K562 (cell line): ENCODE measurements around the gene DSTYK. TPM values are rescaled to one million over a fixed set of nuclear protein-coding genes. Genes with fewer than 3 reads are reported as not detected.

Source experiments
- EHMT2 ChIP-seq: fragments of 450-650 bp; IDR thresholded peaks from 2 replicates; pipeline ENCODE4 v1.6.1; 2018; ENCODE audit warnings: antibody characterized with exemption
- FOXA3 ChIP-seq, 2 experiments: fragments of 450-650 bp in 1 of 2; sonication (generic) in 1 of 2; formaldehyde crosslinking; IDR thresholded peaks in 1 of 2; conservative IDR thresholded peaks in 1 of 2; 2 replicates each; pipeline versions ENCODE4 v1.4.0 to v1.8.0; 2020 to 2022; ENCODE audit warnings: mild to moderate bottlenecking in 2 of 2, missing genetic modification reagents in 1 of 2
- HEY1 ChIP-seq: fragments of 250-450 bp; sonication (Bioruptor Pico); IDR thresholded peaks from 2 replicates; pipeline ENCODE4 v1.5.0; 2020; ENCODE audit warnings: mild to moderate bottlenecking, moderate library complexity, borderline replicate concordance
- KLF10 ChIP-seq: fragments of 250-450 bp; sonication (Bioruptor Pico); IDR thresholded peaks from 2 replicates; pipeline ENCODE4 v1.6.1; 2021; ENCODE audit warnings: matching md5 sums
- LEF1 ChIP-seq: fragments of 450-650 bp; IDR thresholded peaks from 2 replicates; pipeline ENCODE4 v1.6.1; 2016; ENCODE audit warnings: mild to moderate bottlenecking
- MCM3 ChIP-seq: fragments of 450-650 bp; IDR thresholded peaks from 2 replicates; pipeline ENCODE4 v1.6.1; 2016
- MEF2D ChIP-seq: conservative IDR thresholded peaks from 2 replicates; pipeline ENCODE4 v1.6.1; 2016; ENCODE audit warnings: low read depth, missing genetic modification characterization, missing compliant biosample characterization
- MXD1 ChIP-seq: fragments of 250-450 bp; sonication (Bioruptor Pico); IDR thresholded peaks from 2 replicates; pipeline ENCODE4 v1.8.0; 2021; ENCODE audit warnings: borderline replicate concordance, mild to moderate bottlenecking, moderate library complexity; ENCODE audit not compliant: poor library complexity, severe bottlenecking
- NONO ChIP-seq, 2 experiments: fragments of 200-400 bp in 1 of 2; fragments of 450-650 bp in 1 of 2; formaldehyde crosslinking in 1 of 2; IDR thresholded peaks; 2 replicates each; pipeline ENCODE4 v1.6.1; 2017; ENCODE audit warnings: low read depth in 2 of 2, mild to moderate bottlenecking in 2 of 2, moderate library complexity in 2 of 2, low read length in 1 of 2
- OTX1 ChIP-seq: fragments of 450-650 bp; formaldehyde crosslinking; IDR thresholded peaks from 2 replicates; pipeline ENCODE4 v1.4.0; 2022; ENCODE audit warnings: mild to moderate bottlenecking
- PHB2 ChIP-seq: fragments of 450-650 bp; IDR thresholded peaks from 2 replicates; pipeline ENCODE4 v1.6.1; 2017; ENCODE audit warnings: low read depth
- PRPF4 ChIP-seq: fragments of 200-400 bp; formaldehyde crosslinking; IDR thresholded peaks from one replicate; pipeline ENCODE4 v1.6.1; 2017; ENCODE audit warnings: low read length, low read depth, mild to moderate bottlenecking; ENCODE audit not compliant: insufficient read depth, poor library complexity, severe bottlenecking
- RBM17 ChIP-seq: fragments of 200-400 bp; formaldehyde crosslinking; IDR thresholded peaks from 2 replicates; pipeline ENCODE4 v1.6.1; 2017; ENCODE audit warnings: low read depth, mild to moderate bottlenecking, low read length, borderline replicate concordance
- SPI1 ChIP-seq: IDR thresholded peaks from 2 replicates; pipeline ENCODE4 v1.6.1; 2011; ENCODE audit warnings: low read depth, low read length, control low read depth, borderline replicate concordance
- STAG1 ChIP-seq: sonication (generic); formaldehyde crosslinking; IDR thresholded peaks from 2 replicates; pipeline ENCODE4 v1.5.0; 2020; ENCODE audit warnings: missing genetic modification reagents, borderline replicate concordance
- TEAD2 ChIP-seq: fragments of 450-650 bp; IDR thresholded peaks from 2 replicates; pipeline ENCODE4 v1.6.1; 2016; ENCODE audit warnings: missing genetic modification characterization, control low read depth, missing compliant biosample characterization
- ZEB2 ChIP-seq: fragments of 450-650 bp; IDR thresholded peaks from 2 replicates; pipeline ENCODE4 v1.6.1; 2016
- ZHX1 ChIP-seq: fragments of 150-350 bp; conservative IDR thresholded peaks from 2 replicates; pipeline ENCODE4 v1.6.1; 2014; ENCODE audit warnings: low read length
- ZKSCAN1 ChIP-seq: fragments of 150-350 bp; IDR thresholded peaks from 2 replicates; pipeline ENCODE4 v1.6.1; 2016; ENCODE audit warnings: low read depth, low read length
- ZNF217 ChIP-seq: sonication (generic); formaldehyde crosslinking; IDR thresholded peaks from 2 replicates; pipeline ENCODE4 v1.8.0; 2022; ENCODE audit warnings: mild to moderate bottlenecking, missing genetic modification reagents
- ZNF57 ChIP-seq: fragments of 450-650 bp; formaldehyde crosslinking; IDR thresholded peaks from 2 replicates; pipeline ENCODE4 v1.4.0; 2020; ENCODE audit warnings: mild to moderate bottlenecking, moderate library complexity
- polyA plus RNA-seq, 8 experiments: library from polyadenylated mRNA; depleted of rRNA in 4 of 8; stranded (reverse) in 5 of 8; unstranded in 3 of 8; fragments of >200 nt; fragmentation: Nextera tagmentation in 2 of 8; fragmentation: Illumina TruSeq in 1 of 8; extraction: Ambion mirVana in 2 of 8; extraction: Trizol in 1 of 8; gene quantifications; 2 replicates each; pipeline versions ENCODE4 v1.2.1 to v1.2.3, GENCODE V29; 2011 to 2014; ENCODE audit warnings: inconsistent platforms in 1 of 8, missing spikeins in 1 of 8
- total RNA-seq, 7 experiments: library from RNA; depleted of rRNA in 6 of 7; stranded (reverse); fragments of >200 nt in 6 of 7; fragmentation: Illumina TruSeq in 2 of 7; extraction: Trizol in 2 of 7; gene quantifications; 2 replicates each; pipeline versions ENCODE4 v1.2.1 to v1.2.3, GENCODE V29; 2011 to 2021; ENCODE audit warnings: low replicate concordance in 1 of 7
- TF ChIP-seq, protein P1 (sequence below): fragments of 250-450 bp; sonication (Bioruptor Pico); IDR thresholded peaks from 2 replicates; pipeline ENCODE4 v1.5.0; 2021; ENCODE audit warnings: mild to moderate bottlenecking, borderline replicate concordance
- TF ChIP-seq, protein P2 (sequence below): fragments of 450-650 bp; IDR thresholded peaks from 2 replicates; pipeline ENCODE4 v1.6.1; 2017; ENCODE audit warnings: mild to moderate bottlenecking, moderate library complexity

The DSTYK gene
- total and polyA plus RNA-seq, 9 of the 15 experiments (the other 6 are each of a cell fraction or from before 2014, with no cell fraction given), result 4.2 to 7.1 (median 6.2) TPM

- TF ChIP-seq ZKSCAN1, result no peak
- no peak for TF ChIP-seq MXD1 (CRISPR knock-in tag)
- TF ChIP-seq EHMT2, result no peak
- no peak for TF ChIP-seq PRPF4
- TF ChIP-seq LEF1, result no peak
- TF ChIP-seq TEAD2 (tag), result peak; percentile 64; the same call in 1 of the 2 replicates
- TF ChIP-seq NONO (IDR thresholded peaks at IDR 0.05; ENCODE audit: low read depth in 2 of 2, low read length in 1 of 2), result no peak
- TF ChIP-seq, protein P1, sequence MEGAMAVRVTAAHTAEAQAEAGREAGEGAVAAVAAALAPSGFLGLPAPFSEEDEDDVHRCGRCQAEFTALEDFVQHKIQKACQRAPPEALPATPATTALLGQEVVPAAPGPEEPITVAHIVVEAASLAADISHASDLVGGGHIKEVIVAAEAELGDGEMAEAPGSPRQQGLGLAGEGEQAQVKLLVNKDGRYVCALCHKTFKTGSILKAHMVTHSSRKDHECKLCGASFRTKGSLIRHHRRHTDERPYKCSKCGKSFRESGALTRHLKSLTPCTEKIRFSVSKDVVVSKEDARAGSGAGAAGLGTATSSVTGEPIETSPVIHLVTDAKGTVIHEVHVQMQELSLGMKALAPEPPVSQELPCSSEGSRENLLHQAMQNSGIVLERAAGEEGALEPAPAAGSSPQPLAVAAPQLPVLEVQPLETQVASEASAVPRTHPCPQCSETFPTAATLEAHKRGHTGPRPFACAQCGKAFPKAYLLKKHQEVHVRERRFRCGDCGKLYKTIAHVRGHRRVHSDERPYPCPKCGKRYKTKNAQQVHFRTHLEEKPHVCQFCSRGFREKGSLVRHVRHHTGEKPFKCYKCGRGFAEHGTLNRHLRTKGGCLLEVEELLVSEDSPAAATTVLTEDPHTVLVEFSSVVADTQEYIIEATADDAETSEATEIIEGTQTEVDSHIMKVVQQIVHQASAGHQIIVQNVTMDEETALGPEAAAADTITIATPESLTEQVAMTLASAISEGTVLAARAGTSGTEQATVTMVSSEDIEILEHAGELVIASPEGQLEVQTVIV, result no peak
- no peak for TF ChIP-seq MCM3
- no peak for TF ChIP-seq FOXA3 (CRISPR knock-in tag; conservative IDR thresholded peaks at IDR 0.05 in 1 of 2, IDR thresholded peaks at IDR 0.05 in 1 of 2)
- TF ChIP-seq ZHX1, result no peak
- no peak for TF ChIP-seq HEY1
- TF ChIP-seq, protein P2, sequence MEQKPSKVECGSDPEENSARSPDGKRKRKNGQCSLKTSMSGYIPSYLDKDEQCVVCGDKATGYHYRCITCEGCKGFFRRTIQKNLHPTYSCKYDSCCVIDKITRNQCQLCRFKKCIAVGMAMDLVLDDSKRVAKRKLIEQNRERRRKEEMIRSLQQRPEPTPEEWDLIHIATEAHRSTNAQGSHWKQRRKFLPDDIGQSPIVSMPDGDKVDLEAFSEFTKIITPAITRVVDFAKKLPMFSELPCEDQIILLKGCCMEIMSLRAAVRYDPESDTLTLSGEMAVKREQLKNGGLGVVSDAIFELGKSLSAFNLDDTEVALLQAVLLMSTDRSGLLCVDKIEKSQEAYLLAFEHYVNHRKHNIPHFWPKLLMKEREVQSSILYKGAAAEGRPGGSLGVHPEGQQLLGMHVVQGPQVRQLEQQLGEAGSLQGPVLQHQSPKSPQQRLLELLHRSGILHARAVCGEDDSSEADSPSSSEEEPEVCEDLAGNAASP, result no peak
- TF ChIP-seq STAG1 (CRISPR knock-in tag), result no peak
- no peak for TF ChIP-seq ZNF217 (CRISPR knock-in tag)
- TF ChIP-seq PHB2, result no peak
- peak; percentile 46; the same call in 1 of the 2 replicates for TF ChIP-seq ZEB2
- TF ChIP-seq ZNF57 (CRISPR knock-in tag), result no peak
- TF ChIP-seq OTX1 (CRISPR knock-in tag), result no peak
- no peak for TF ChIP-seq SPI1
- TF ChIP-seq RBM17, result no peak
- TF ChIP-seq KLF10 (CRISPR knock-in tag), result no peak
- TF ChIP-seq MEF2D (tag), result 0 out of 2 replicates have a peak, but pooled peaks have one; percentile 18
Measured at GRCh38 chr1:205170532-205171269, 40.8 kb downstream of the DSTYK start (continued).
